NCI-H1048 (cell line): ENCODE measurements around the gene PGAP3.

Experiments
- DNase-seq: peaks from one replicate; lab custom pipeline; 2025; lab: John Stamatoyannopoulos, UW

PGAP3 gene

GRCh38 chr17:39671651-39672521, 16.0 kb downstream of the PGAP3 start:
- DNase-seq: no peak

- DNase-seq: no peak
Measured at GRCh38 chr17:39670746-39671145, 17.1 kb downstream of the PGAP3 start.

DNA sequence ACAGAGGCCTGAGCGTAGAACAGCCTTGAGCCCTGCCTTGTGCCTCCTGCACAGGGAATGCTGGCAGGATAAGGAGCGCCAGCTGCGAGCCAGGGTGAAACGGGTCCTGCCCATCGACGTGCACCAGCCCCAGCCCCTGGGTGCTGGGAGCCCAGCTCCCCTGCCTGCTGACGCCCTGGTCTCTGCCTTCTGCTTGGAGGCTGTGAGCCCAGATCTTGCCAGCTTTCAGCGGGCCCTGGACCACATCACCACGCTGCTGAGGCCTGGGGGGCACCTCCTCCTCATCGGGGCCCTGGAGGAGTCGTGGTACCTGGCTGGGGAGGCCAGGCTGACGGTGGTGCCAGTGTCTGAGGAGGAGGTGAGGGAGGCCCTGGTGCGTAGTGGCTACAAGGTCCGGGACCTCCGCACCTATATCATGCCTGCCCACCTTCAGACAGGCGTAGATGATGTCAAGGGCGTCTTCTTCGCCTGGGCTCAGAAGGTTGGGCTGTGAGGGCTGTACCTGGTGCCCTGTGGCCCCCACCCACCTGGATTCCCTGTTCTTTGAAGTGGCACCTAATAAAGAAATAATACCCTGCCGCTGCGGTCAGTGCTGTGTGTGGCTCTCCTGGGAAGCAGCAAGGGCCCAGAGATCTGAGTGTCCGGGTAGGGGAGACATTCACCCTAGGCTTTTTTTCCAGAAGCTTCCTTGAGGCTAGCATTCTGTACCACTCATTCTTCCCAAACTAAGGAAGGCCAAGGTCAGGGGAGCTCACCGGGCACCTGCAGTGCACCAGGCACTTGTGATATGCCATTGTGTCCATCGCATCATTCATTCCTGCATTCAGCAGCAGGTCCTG, 17.7 kb downstream of the PGAP3 start:
- DNase-seq: no peak

GRCh38 chr17:39667945-39668924, 19.6 kb downstream of the PGAP3 start, which contains the start of gene PNMT:
Gene PNMT, plus strand, starts transcription at chr17:39668453. Its CDS starts 23 bp downstream, at chr17:39668476.
- no peak for DNase-seq

- DNase-seq: no peak
Measured at GRCh38 chr17:39667262-39667944, 20.5 kb downstream of the PGAP3 start.

DNA sequence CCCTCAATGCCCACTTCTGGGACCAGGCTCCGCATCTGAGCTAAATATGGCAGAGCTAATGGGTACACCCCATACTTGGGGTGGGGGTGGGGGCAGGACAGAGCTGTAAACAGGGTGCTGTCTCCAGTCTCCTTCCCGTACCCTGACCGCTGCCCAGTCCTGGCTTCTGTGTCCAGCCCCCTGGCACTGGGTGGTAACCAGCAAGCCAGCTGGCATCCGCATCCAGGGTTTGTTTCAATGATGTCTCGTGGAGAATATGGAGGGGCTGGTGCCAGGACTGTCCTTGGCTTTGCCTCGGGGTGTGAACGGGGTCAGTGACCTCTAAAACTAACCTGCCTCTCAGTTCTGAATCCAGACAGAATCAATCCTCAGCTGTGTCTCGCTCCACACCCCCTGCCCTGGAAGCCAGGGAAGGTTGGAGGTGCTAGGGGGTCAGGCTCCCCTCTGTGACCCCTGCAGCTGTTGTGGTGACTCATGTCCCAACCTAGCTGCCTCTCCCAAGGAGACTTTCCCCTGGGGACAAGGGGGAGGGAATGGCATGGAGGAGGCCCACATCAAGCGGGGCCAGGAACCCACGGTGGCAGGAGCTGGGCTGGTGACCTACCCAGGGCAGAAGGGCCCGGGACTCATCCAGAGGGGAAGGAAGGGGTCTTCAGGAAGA, 21.1 kb downstream of the PGAP3 start:
- no peak for DNase-seq

- DNase-seq: no peak
Measured at GRCh38 chr17:39666231-39666600, 21.6 kb downstream of the PGAP3 start.

GRCh38 chr17:39665642-39666224, 22.1 kb downstream of the PGAP3 start:
- no peak for DNase-seq

- DNase-seq: no peak
Measured at GRCh38 chr17:39664581-39665561, 23.0 kb downstream of the PGAP3 start, which contains the start of gene TCAP. Gene TCAP, plus strand, starts transcription at chr17:39665349. Its CDS starts 11 bp downstream, at chr17:39665360.

- DNase-seq: no peak
Measured at GRCh38 chr17:39663688-39664580, 23.9 kb downstream of the PGAP3 start.

DNA sequence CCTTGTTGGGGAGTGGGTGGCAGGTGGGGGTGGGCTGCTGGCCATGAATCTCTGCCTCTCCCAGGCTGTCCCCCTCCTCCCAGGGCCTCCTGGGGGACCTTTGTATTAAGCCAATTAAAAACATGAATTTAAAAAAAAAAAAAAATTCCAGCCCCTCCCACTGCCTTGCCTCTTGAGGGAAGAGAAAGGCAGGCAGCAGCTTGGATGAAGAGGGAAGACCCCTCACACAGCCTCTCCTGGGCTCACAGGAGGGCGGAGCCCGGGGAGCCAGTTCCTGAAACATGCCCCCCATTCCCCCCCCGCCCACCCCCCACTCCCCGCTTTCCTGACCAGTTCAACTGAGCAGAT, 24.5 kb downstream of the PGAP3 start:
- DNase-seq: no peak

DNA sequence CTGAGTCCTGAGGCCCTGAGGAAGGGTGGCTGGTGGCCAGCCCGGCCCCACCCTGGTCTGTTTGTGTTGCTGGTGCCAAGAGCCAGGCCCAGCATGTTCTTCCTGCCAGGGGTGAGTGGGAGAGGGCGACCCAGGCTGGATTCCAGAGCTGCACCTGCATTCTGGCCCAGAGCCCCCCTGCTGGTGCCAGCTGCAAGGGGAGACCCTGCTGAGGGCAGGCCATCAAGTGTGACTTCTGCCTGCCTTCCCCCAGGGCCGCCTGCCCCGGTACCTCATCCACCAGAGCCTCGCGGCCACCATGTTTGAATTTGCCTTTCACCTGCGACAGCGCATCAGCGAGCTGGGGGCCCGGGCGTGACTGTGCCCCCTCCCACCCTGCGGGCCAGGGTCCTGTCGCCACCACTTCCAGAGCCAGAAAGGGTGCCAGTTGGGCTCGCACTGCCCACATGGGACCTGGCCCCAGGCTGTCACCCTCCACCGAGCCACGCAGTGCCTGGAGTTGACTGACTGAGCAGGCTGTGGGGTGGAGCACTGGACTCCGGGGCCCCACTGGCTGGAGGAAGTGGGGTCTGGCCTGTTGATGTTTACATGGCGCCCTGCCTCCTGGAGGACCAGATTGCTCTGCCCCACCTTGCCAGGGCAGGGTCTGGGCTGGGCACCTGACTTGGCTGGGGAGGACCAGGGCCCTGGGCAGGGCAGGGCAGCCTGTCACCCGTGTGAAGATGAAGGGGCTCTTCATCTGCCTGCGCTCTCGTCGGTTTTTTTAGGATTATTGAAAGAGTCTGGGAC, 25.1 kb downstream of the PGAP3 start:
- no peak for DNase-seq

DNA sequence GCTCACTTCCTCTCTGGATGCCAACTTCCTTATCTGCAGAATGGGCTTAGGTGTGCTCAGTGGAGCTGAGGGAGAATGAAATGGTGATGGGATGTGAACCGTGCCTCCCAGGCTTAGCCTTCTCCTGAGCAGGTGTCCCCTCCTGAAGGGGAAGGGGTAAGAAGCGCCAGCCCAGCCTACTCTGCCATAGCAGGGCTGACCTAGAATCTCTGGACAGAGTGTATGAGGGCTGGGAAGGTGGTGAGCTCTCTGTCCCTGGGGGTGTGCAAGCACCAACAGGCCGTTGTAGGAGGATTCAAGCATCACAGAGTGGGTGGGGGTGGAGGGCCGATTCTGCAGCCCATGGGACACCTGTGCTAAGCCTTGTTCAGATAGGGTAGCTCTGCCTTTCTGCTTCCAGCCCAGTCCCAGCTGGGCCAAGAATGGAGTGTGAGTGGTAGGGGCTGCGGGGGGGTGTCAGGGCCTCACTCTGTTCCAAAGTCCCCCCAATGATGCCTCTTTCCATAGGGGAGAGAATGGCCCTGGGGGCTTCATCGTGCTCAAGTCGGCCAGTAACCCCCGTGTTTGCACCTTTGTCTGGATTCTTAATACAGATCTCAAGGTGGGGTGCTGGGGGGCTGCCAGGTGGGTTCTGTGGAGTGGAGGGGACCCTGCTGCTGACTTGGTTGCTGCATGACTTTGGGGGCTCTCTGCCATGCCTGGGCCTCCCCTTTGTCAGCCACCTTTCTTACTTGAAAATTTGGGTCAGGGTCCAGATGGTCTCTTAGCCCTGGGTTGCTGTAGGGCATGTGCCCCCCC, 25.9 kb downstream of the PGAP3 start:
- DNase-seq: no peak

GRCh38 chr17:39660397-39661385, 27.2 kb downstream of the PGAP3 start:
- DNase-seq: no peak

DNA sequence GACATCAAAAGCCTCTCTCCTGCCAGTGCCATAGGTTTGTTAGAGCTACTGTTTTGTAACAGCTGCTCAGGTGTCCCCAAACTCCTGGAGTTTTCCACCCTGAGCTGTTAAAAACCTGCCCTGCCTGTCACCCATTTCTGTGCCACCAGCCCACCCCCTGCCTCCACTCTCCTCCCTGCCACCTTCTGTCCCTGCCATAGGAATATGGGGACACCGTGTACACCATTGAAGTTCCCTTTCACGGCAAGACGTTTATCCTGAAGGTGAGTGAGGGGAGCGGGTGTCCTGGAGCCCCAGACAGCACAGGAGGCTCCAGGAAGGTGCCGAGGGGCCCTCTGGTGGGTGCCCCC, 27.9 kb downstream of the PGAP3 start:
- no peak for DNase-seq
